ENCODE data around the gene SH3BGRL2. TPM values are rescaled to one million over a fixed set of nuclear protein-coding genes. Genes with fewer than 3 reads are reported as not detected.

Gene SH3BGRL2
- total RNA-seq, result 10 to 100 TPM; 10.3 to 11.9 TPM
- long read RNA-seq, full-length matches to known transcripts, result 3 of 8 reads
- long read RNA-seq, partial matches to known transcripts, result 1 of 8 reads
- long read RNA-seq, other reads (novel, unspliced or antisense), result 4 of 8 reads

DNA sequence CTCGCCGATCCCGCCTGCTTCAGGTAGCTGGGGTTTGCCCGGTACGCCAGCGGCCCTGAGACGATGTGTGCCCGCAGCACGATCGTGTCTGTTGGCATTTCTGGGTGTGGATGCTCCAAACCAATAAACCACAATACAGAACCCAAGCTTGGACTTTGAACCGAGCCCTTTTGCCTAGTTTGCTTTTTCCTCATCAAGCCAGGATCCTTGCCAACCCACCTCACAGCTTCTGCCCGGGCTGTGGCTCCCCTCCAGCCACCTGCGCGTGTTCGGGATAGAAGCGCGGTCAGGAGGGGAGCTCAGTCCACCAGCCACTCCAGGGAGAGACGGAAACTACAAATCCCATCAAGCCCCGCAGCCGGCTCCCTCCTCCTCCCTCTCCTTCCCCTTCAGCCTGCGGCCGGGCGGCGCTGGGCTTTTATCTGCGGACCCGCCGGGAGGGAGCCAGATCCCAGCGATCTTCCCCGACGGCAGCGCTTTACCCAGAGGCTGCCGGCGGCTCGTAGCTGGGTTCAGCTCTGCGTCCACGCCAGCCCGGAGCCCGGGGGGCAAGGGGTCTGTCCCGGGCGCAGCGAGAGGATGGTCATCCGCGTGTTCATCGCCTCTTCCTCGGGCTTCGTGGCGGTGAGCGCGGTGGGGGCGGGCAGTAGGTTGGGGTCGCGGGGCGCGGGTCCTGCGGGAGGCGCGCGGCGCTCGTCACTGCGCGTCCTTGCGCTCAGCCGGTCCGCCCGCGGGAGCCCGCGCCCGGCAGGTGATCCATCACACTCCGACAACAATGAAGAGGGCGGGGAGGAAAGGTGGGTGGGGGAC lies at the start of gene SH3BGRL2:
SH3BGRL2 (plus strand) TSS at position 447 of the 810 bp plus-strand sequence; CDS start at position 580, 133 bp downstream.
- DNase-seq (peak; percentile 82), ATAC-seq (peak; percentile 95 to 99)
- intact Hi-C loops (cut with DNase I), result no loop called here

DNA sequence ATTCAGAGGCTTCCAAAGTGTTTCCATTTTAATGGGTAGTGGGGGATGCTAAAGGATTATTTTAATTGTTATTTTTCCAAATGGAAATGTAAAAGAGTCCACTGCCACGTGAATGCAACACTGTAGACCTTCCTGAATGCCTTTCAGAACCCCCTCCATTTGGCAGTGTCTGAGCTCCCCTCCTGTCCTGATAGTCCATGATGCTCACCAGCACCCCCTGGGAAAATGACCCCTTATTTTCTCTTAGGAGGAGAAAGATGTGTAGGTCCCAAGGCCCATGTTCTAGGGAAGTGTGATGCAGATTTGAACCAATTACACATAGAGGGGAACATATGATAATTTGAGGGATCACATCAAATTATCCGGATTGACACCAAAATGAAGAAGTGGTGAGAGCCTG lies 46.8 kb upstream of the SH3BGRL2 start:
- intact Hi-C loops (cut with DNase I), result no loop called here
- no peak for ATAC-seq
- DNase-seq, result no peak

DNA sequence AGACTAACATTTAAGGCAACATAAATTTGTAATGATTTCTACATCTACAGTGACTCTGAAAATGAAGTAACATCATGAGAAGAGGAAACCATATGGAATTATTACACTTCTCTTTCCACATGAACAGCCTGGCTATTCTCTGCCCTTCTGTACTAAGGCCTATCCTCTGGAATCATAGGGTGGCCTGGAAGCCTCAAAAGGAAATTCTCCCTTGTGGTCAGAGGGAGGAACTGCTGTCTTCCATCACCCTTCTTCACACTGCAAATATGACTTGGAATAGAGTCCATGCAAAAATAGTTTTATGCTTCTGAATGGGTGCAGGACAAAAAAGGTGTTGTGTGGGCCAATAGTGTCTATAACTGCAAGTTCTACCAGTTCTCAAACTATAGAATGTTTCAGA lies 44.6 kb upstream of the SH3BGRL2 start:
- intact Hi-C loops (cut with DNase I), result no loop called here
- ATAC-seq (no peak), DNase-seq (no peak)

DNA sequence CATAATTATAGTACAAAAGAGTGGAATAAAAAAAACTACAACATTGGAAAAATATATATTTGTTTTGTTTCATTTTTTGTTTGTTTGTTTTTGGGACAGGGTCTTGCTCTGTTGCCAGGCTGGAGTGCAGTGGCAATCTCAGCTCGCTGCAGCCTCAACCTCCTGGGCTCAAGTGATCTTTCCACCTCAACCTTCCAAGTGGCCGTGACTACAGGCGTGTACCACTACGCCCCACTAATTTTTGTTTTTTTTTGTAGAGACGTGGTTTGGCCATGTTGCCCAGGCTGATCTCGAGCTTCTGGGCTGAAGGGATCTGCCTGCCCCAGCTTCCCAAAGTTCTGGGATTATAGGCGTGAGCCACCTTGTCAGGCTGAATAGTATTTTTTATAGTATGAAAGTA lies 41.4 kb upstream of the SH3BGRL2 start:
- ATAC-seq (no peak), DNase-seq (no peak)
- intact Hi-C loops (cut with DNase I), result no loop called here

DNA sequence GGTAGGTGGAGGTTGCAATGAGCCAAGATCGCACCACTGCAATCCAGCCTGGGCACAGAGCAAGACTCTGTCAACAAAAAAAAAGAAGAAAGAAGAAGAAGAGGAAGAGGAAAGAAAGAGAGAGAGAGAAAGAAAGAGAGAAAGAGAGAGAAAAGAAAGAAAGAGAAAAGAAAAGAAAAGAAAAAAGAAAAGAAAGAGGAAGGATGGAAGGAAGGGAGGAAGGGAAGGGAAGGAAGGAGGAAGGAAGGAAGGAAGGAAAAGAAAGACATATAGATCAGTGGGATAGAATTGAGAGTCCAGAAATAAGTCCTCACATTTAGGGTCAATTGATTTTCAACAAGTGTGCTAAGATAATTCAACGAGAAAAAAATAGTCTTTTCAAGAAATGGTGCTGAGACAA lies 34.0 kb upstream of the SH3BGRL2 start:
- intact Hi-C loops (cut with DNase I), result no loop called here
- no peak for ATAC-seq
- DNase-seq, result no peak

DNA sequence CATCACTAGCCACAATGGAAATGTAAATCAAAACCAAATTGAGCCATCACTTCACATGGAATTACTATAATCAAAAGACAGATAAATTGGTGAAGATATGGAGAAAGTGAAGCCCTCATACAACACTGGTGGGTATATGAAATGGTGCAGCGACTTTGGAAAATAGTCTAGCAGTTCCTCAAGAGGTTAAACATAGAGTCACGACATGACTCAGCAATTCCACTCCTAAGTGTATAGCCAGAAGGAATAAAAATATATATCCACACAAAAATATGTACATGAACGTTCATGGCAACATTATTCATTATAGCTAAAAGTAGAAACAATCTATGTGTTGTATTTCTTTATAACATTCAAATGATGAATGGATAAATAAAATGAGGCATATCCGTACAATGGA lies 33.1 kb upstream of the SH3BGRL2 start:
- intact Hi-C loops (cut with DNase I), result no loop called here
- ATAC-seq (no peak), DNase-seq (no peak)

DNA sequence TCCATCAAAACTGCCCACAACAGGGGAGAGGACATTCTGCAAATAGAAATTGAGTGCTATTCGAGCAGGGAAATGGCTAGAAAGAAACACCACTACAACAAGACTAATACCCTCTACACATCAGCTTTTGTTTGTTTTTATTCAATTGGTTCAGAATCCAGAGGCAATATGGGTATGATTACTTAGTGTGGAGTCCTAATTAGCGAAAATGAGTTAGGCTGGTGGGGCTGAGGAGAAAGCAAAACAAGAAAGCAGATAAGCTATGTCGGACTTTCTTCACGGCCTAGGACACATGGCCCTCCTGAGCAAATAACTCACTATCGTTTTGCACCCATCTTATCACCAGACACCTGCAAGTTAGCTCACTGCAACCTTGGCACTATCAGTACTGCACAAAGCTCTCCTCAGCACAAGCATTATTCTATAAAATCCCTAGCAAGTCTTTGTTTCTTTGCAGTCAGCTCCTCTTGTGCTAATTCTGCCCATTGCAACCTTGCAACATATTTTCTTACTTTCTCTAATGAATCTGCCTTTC lies 31.3 kb upstream of the SH3BGRL2 start:
- no peak for DNase-seq
- intact Hi-C loops (cut with DNase I), result no loop called here
- no peak for ATAC-seq

DNA sequence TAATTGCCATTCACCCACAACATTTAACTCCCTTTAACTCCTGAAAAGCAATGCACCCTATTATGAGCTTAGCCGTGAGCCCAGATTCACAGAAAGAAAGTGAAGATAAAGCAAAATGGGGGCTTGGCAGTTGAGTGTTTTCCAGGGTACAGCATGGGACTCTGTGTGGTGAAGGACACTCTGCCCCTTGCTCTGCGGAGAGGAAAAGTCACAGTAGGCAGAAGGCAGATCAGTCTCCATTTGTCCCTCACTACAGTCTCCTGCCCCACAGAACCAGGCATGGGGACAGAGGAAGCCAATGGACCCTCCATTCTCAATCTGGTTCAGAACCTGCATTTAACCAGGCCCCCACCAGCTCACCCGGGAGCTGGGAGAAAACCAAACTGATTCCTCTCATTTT lies 30.8 kb upstream of the SH3BGRL2 start:
- intact Hi-C loops (cut with DNase I), result no loop called here
- ATAC-seq (peak in 1 of 2 donors; percentile 21), DNase-seq (no peak)

DNA sequence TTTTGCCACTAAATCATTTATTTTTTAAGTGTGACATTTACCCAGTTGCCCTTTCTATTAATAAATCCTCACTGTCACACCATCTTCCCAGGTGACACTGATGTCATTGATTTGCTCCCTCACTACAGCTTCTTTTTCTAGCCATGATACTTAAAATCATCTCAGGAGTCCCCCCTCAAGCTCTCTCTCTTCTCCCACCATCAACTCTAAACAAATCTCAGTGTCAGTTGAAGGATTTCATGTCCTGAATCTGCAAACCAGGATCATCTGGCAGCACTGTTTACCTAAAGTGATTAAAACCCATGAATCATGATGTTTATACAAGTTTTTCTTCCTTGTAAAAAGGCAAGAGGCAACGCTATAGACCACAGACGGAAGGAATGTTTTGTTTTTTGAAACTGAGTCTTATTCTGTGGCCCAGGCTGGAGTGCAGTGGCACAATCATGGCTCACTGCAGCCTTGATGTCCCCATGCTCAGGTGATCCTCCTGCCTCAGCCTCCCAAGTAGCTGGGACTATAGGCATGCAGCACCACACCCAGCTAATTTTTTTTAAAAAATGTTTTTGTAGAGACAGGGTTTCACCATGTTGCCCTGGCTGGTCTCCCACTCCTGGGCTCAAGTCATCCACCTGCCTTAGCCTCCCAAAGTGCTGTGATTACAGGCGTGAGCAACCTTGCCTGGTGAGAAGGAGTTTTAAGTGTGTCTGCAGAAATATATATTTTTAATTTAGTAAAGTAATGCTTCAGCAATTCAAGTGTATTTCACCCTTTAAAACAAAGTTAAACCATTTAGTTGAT lies 30.1 kb upstream of the SH3BGRL2 start:
- no peak for ATAC-seq
- intact Hi-C loops (cut with DNase I), result no loop called here

DNA sequence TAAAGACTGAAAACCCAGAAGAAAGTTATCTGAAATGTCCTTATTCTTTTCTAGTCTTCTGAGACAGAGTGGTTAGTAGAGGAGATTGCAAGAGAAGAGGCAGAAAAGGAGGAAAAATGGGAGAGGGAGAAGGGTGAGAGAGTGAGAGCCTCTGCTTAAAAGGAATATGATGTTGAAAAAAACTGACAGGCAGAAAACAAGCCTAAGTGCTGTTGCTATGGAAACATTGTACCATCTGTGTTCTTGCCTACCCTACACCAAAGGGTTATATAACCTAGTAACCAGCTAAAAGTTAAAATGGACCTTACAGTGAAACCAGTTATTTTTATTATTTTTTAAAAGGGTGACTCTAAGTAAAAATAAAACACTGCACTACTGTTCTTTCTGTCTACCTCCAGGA lies 28.3 kb upstream of the SH3BGRL2 start:
- intact Hi-C loops (cut with DNase I), result no loop called here
- ATAC-seq, result no peak
- DNase-seq, result no peak

More for the DNA sequence above, 30.1 kb upstream of the SH3BGRL2 start:
- no peak for DNase-seq

DNA sequence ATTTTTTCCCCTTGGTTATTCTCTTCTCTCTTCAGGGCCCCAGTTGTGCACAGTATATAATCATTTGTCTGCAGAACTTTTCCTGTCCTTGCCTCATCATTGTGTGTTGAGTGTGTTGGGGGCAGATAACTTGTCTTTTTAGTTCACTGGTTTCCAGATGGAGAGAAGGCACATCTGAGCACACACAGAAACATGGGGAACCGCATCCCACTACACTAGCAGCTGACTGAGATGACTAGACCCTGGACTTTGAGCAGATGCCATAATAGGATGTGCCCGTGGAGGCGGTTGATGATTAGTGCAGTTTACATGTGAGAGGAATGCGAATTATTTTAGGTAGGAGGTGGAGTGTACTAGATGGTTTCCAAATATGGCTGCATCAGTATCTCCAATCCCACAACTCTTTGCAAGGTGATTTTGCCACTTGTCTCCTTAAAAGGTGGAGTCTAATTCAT lies 26.5 kb upstream of the SH3BGRL2 start:
- ATAC-seq (no peak), DNase-seq (no peak)
- intact Hi-C loops (cut with DNase I), result no loop called here

DNA sequence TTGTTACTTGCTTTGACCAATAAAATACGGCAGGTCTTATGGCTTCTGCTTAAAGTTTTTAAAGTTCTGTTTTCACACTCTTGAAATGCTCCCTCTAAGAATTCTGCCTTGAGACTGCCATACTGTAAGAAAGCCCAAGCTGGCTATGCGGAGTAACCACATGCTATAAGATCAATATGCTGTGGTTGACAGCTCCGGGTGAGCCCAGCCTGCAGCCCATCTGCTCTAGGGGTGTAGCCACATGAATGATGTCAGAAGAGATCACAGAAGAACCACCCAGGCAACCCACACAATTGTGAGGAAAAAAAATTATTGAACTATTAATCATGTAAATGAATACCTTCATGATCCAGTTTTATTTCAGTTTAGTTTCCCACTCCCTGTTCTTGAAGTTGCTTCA lies 26.1 kb upstream of the SH3BGRL2 start:
- intact Hi-C loops (cut with DNase I), result no loop called here
- ATAC-seq (no peak), DNase-seq (no peak)

DNA sequence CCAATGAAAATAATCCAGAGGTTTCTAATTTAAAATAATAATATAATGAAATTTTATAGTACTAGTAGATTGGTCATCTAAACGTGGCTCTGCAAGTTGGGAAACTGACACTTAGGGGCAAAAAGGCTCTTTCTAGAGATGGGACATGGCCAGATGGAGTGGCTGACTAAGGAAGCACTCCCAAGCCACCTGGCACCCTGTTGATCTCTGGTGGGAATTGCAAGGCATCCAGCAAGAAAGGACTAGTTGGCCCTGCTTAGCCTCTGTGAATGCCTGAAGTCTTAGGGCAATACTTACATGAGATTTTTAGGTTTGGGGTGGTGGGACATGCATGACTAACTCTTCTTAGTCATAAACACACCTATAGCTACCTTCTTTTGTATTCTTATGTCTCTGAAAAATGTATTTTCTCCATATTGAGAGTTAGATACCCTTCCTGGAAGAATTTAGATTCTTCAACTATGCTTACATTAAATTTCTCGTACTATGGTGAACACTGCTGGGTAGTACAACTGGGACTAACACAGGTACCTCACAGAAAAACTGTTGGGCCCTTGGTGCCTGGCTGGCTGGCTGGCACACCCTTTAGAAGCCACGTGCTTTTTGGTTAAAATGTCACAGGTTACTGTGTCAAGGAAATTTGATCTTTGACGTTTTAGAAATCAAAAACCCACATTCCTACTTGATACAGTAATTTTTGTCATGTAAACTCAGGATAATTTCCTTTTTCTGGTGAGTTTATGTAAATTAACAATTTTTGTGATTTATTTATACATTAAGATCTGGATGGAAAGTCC lies 25.0 kb upstream of the SH3BGRL2 start:
- no peak for ATAC-seq
- intact Hi-C loops (cut with DNase I), result no loop called here
- no peak for DNase-seq

DNA sequence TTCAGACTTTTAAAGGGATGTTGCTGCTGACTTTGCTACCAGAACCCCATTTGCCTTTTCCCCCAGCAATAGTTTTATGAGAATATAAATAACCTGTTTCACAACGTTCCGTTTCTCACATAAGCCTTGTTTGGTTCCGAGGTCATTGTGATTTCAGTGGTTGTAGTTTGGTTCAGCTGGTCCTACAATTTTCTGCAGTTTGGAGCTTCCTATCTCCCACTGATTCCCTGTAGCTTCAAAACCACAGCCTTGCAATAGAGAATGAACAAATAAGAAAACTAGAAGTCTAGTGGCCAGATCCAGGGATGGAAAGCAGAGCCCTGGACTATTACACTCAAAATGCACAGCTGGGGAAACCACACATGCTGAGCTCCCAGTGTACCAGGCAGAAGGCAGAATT lies 24.1 kb upstream of the SH3BGRL2 start:
- intact Hi-C loops (cut with DNase I), result no loop called here
- DNase-seq, result no peak
- ATAC-seq, result no peak

DNA sequence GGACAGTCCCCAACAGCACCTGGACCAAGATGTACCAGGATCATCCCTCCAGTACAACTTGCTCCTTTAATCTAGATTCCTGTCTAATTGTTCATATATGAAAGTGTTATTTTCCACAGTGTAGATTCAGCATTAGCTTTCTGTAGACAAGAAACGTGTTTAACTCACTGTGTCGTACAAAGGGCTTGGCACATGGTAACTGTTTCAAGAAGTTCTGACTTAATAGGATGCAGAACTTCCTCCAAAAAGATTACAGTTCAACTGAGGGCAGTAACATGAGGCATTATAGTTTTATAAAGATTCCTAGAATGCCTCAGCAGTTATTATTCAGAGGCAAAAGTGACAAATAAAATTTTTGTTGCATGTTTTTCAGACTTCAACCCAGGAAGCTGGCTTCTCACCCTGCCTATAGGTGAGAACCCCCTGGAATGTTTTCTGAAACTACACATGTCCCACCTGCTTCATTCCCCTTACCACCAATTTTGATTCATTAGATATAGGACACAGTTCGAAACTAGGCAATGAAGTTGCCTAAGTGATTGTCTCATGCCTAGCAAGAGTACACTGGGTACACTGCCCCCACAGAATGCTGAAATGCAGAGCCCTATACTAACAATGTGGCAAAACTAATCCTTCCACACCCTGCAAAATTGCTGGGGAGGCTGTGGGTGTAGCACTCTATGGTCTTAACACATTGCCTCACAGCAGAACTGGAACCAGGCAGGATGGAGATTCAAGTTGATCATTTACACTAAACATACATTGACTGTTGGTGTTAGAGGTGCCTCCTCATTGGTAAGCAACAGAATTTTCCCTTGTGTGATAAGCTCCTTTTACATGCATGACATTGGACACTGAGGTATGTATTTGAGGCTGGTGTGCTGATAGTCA lies 22.6 kb upstream of the SH3BGRL2 start:
- no peak for ATAC-seq

DNA sequence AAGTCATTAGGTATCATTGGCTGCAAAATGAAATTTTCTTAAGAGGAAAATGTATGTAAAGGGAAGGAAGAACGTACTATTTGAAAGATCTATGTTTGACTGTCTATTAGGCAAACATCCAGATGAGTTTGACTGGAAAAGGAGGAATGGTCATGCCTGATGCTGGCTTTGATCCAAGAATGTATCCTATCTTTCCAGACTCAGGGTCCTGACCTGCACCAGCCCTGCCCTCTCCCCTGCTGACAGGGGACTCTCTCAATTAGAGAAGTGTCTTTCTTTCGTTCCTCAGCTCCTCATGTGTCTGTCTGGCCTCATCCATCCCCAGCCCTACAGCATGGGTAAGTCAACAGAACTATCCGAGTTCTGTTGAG lies 21.9 kb upstream of the SH3BGRL2 start:
- DNase-seq, result no peak
- intact Hi-C loops (cut with DNase I), result no loop called here
- no peak for ATAC-seq

More for the DNA sequence above, 22.6 kb upstream of the SH3BGRL2 start:
- intact Hi-C loops (cut with DNase I), result no loop called here
- DNase-seq, result no peak

DNA sequence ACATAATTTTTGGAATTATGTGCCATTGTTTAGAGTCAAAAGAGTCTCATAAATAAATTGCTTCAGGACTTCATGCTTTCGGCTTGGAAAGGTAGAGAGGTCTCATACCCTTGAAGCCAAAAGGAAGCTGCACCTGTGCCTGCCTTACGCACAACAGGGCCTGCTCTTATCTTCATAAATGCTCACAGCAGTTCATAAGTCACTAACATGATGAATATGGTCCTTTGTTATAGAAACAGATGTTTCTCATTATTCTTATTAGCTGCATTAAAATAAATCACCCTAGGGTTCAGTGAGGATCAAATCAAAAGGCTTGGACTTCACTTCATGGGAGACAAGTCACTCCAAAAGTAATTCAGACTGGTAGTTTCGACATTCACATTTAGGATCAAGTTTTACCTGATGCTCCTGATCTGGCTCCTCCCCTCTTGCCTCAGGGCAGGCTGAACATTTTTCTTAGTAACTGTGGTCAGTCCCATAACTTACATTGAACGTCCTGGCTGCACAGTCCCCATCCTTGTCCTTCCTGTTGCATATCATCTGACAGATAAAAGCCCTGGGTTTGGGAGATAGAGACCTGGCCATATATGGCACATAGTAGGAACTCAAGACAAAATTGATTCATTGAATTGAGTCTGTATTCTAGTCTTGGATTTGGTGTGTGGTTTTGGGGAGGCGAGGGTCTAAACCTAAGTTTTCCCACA lies 20.7 kb upstream of the SH3BGRL2 start:
- DNase-seq (no peak), ATAC-seq (no peak)
- intact Hi-C loops (cut with DNase I), result no loop called here

DNA sequence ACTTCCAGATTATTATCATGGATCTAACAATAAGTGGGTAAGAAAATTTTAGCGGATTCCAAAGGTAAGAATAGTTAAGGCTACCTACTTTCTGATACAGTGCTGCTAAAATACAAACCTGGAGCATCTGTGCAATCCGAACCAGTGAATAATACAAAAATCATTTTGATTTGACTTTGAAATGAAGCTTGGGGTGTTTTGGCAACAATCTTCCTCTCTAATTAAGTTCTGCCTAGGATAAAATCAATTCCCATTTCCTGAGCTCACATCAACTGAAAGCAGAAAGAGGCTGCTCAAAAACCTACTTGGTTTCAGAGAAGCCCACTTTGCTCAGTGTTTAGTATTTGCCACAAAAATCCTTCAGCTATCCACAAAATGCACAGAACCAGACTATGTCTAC lies 18.7 kb upstream of the SH3BGRL2 start:
- ATAC-seq, result no peak
- no peak for DNase-seq
- intact Hi-C loops (cut with DNase I), result no loop called here

All from left cardiac atrium (tissue), 4 donors.